ENCODE results near the gene BOC.

The BOC gene

DNA sequence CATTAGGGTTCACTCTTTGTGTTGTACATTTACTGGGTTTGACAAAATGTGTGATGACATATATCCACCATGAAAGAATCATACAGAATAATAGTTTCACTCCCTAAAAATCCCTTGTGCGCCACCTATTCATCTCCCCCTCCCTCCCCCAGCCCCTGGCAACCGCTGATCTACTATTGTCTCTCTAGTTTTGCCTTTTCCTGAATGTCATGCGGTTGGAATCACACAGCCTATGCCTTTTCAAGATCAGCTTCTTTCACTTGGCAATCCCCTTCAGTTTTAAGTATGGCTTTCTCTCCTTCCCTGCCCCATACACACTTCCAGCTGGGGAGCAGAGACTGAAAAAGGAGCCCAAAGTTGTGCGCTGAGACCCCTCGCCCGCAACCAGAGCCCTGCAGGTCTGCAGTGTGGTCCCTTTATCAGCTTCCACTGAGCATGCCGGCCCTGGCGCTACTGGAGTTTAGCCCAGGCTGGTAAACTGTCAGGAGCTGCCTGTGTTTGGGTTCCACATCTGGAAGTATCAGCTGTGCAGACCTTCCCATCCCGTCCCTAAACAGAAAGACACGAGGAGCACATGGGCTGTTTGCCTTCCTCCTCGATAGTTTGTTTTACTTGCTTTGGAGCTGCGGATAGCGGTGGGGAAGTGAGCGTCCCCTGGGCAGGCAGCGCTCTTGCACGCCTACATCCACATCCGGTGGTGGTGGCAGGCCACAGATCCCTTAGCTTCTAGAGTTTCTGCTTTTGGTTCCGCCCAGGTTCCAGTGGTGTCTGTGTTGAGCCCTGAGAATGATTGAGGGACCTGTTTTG is 12.3 kb downstream of the BOC start:
- no peak overlapping the region for H3K27ac ChIP-seq (ENCODE audit: insufficient read depth in 1 of 2, low read depth in 1 of 2, low read length in 2 of 2, poor library complexity in 1 of 2, severe bottlenecking in 2 of 2)
- 60% methylated on average over 14 of the region's 18 CpGs for WGBS (ENCODE audit: insufficient coverage)
- peak in 2 of 3 donors; percentile 82 to 83 for DNase-seq
- no peaks in the 10 kb centered on the region for H3K36me3 ChIP-seq (ENCODE audit: control insufficient read depth in 4 of 4, insufficient read depth in 4 of 4, low read length in 3 of 4)
- ChIA-PET POLR2A (no interaction called here), CTCF (interaction anchor here (0.8 to 1.3 kb wide), 3 partner anchors 9 to 30 kb away, joined by 3 to 4 read pairs (median 3); no protein-coding TSS in a partner anchor)
- no peaks in the 10 kb centered on the region for H3K9me3 ChIP-seq (ENCODE audit: control extremely low read depth in 1 of 5, control insufficient read depth in 4 of 5, insufficient read depth in 2 of 5, low read depth in 1 of 5, low read length in 4 of 5)
- H3K4me1 ChIP-seq (ENCODE audit: control extremely low read depth in 1 of 4, control insufficient read depth in 4 of 4, insufficient read depth in 4 of 4, low read length in 3 of 4), result peaks cover 0 to 53% (median 22%) of the 10 kb centered on the region in 4 experiments
- peak overlapping the region in 1 of 7 experiments; percentile 47 for H3K4me3 ChIP-seq (ENCODE audit: control insufficient read depth in 1 of 7, extremely low read depth in 1 of 7, insufficient read depth in 4 of 7, low read depth in 2 of 7, low read length in 6 of 7)
- H3K27me3 ChIP-seq (replicated peaks in 2 of 5; ENCODE audit: control insufficient read depth in 4 of 5, insufficient read depth in 5 of 5, low read length in 4 of 5), result no peaks in the 10 kb centered on the region

GRCh38 chr3:113225286-113225685 is 13.9 kb downstream of the BOC start:
- peaks cover 0 to 44% (median 22%) of the 10 kb centered on the region in 4 experiments for H3K4me1 ChIP-seq (ENCODE audit: control extremely low read depth in 1 of 4, control insufficient read depth in 4 of 4, insufficient read depth in 4 of 4, low read length in 3 of 4)
- WGBS (ENCODE audit: insufficient coverage), result 95% methylated on average over 2 of the region's 2 CpGs
- H3K36me3 ChIP-seq (ENCODE audit: control insufficient read depth in 4 of 4, insufficient read depth in 4 of 4, low read length in 3 of 4), result no peaks in the 10 kb centered on the region
- DNase-seq, result no peak
- no peaks in the 10 kb centered on the region for H3K27me3 ChIP-seq (replicated peaks in 2 of 5; ENCODE audit: control insufficient read depth in 4 of 5, insufficient read depth in 5 of 5, low read length in 4 of 5)
- no peak overlapping the region for H3K27ac ChIP-seq (ENCODE audit: insufficient read depth in 1 of 2, low read depth in 1 of 2, low read length in 2 of 2, poor library complexity in 1 of 2, severe bottlenecking in 2 of 2)
- POLR2A ChIA-PET, result no interaction called here
- H3K4me3 ChIP-seq (ENCODE audit: control insufficient read depth in 1 of 7, extremely low read depth in 1 of 7, insufficient read depth in 4 of 7, low read depth in 2 of 7, low read length in 6 of 7), result no peak overlapping the region
- no peaks in the 10 kb centered on the region for H3K9me3 ChIP-seq (ENCODE audit: control extremely low read depth in 1 of 5, control insufficient read depth in 4 of 5, insufficient read depth in 2 of 5, low read depth in 1 of 5, low read length in 4 of 5)
- CTCF ChIA-PET, result no interaction called here

GRCh38 chr3:113226491-113226890 is 15.1 kb downstream of the BOC start:
- 95% methylated on average over 3 of the region's 3 CpGs for whole genome bisulfite sequencing (ENCODE audit: insufficient coverage)
- no peak overlapping the region for H3K27ac ChIP-seq (ENCODE audit: insufficient read depth in 1 of 2, low read depth in 1 of 2, low read length in 2 of 2, poor library complexity in 1 of 2, severe bottlenecking in 2 of 2)
- DNase-seq, result no peak
- CTCF ChIA-PET, result no interaction called here
- no peaks in the 10 kb centered on the region for H3K36me3 ChIP-seq (ENCODE audit: control insufficient read depth in 4 of 4, insufficient read depth in 4 of 4, low read length in 3 of 4)
- H3K4me1 ChIP-seq (ENCODE audit: control extremely low read depth in 1 of 4, control insufficient read depth in 4 of 4, insufficient read depth in 4 of 4, low read length in 3 of 4), result peaks cover 0 to 37% (median 21%) of the 10 kb centered on the region in 4 experiments
- POLR2A ChIA-PET, result no interaction called here
- no peaks in the 10 kb centered on the region for H3K27me3 ChIP-seq (replicated peaks in 2 of 5; ENCODE audit: control insufficient read depth in 4 of 5, insufficient read depth in 5 of 5, low read length in 4 of 5)
- H3K9me3 ChIP-seq (ENCODE audit: control extremely low read depth in 1 of 5, control insufficient read depth in 4 of 5, insufficient read depth in 2 of 5, low read depth in 1 of 5, low read length in 4 of 5), result no peaks in the 10 kb centered on the region
- H3K4me3 ChIP-seq (ENCODE audit: control insufficient read depth in 1 of 7, extremely low read depth in 1 of 7, insufficient read depth in 4 of 7, low read depth in 2 of 7, low read length in 6 of 7), result no peak overlapping the region

DNA sequence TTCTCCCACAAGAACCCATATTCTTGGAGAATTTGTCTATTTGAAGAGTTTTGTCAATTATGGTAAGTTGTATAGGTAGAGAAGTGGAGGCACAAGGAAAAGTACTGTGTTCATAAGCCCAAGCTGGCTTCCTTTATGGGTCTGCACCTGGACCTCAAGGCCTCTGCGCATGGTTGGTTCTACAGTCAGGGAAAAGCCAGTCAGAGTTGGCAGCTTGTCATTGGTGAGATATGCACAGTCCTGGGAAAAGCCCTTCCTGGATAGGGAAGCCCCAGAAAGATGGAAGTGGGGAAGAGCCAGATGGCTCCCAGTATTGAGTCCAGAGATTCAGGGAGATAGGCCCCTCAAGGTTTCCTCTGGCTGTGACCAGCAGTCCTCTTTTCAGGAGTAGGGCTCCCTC is 15.8 kb downstream of the BOC start:
- Histone ChIP-seq H3K9me3 (ENCODE audit: control extremely low read depth in 1 of 5, control insufficient read depth in 4 of 5, insufficient read depth in 2 of 5, low read depth in 1 of 5, low read length in 4 of 5) (no peaks in the 10 kb centered on the region), H3K4me1 (ENCODE audit: control extremely low read depth in 1 of 4, control insufficient read depth in 4 of 4, insufficient read depth in 4 of 4, low read length in 3 of 4) (peaks cover 0 to 32% (median 18%) of the 10 kb centered on the region in 4 experiments), H3K36me3 (ENCODE audit: control insufficient read depth in 4 of 4, insufficient read depth in 4 of 4, low read length in 3 of 4) (no peaks in the 10 kb centered on the region), H3K27me3 (replicated peaks in 2 of 5; ENCODE audit: control insufficient read depth in 4 of 5, insufficient read depth in 5 of 5, low read length in 4 of 5) (no peaks in the 10 kb centered on the region), H3K4me3 (ENCODE audit: control insufficient read depth in 1 of 7, extremely low read depth in 1 of 7, insufficient read depth in 4 of 7, low read depth in 2 of 7, low read length in 6 of 7) (no peak overlapping the region), H3K27ac (ENCODE audit: insufficient read depth in 1 of 2, low read depth in 1 of 2, low read length in 2 of 2, poor library complexity in 1 of 2, severe bottlenecking in 2 of 2) (no peak overlapping the region)
- ChIA-PET CTCF (no interaction called here), POLR2A (no interaction called here)
- DNase-seq, result no peak
- WGBS (ENCODE audit: insufficient coverage), result 100% methylated on average over 1 of the region's 1 CpG

DNA sequence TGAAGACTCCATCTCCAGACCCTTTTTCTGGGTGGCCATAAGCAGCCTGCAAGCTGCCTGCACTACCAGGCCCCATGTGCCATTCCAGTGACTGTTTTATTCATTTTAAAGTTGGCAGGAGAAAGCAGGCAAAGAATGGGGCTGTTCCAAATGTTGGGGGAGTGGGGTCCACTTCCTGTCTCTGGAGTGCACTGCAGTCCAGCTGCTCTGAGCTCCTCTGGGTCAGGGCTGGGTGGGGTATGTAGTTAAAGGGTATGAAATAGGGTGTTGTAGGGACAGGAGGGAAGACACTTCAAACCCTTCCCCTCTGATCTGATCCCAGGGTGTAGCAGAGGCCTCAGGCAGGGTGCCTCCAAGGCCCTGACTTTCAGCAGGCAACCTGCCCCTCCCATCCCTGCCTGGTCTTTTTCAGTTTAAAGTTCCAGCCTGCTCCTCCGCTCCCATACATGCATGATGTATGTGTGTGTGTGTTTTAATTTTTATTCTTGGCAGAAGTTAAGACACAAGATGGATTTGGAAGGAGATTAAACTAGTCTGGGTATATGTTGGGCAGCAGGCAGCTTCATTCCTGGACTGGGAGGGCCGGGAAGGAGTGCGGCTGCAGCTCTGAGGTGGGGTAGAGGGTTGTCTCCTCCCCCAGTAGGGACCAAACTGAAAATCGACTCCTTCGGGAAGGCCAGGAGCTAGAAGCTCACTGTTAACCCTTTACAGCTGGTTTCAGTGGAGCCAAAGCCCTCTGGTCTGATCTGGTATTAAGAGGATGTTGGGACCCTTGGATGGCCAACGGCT is 17.3 kb downstream of the BOC start:
- POLR2A ChIA-PET, result no interaction called here
- CTCF ChIA-PET, result interaction anchor here (1.5 kb wide), 1 partner anchor 11 kb away, joined by 3 read pairs; no protein-coding TSS in a partner anchor
- no peak overlapping the region for H3K27ac ChIP-seq (ENCODE audit: insufficient read depth in 1 of 2, low read depth in 1 of 2, low read length in 2 of 2, poor library complexity in 1 of 2, severe bottlenecking in 2 of 2)
- no peak for DNase-seq
- H3K4me3 ChIP-seq (ENCODE audit: control insufficient read depth in 1 of 7, extremely low read depth in 1 of 7, insufficient read depth in 4 of 7, low read depth in 2 of 7, low read length in 6 of 7), result no peak overlapping the region
- peaks cover 0 to 16% (median 7%) of the 10 kb centered on the region in 4 experiments for H3K4me1 ChIP-seq (ENCODE audit: control extremely low read depth in 1 of 4, control insufficient read depth in 4 of 4, insufficient read depth in 4 of 4, low read length in 3 of 4)
- H3K9me3 ChIP-seq (ENCODE audit: control extremely low read depth in 1 of 5, control insufficient read depth in 4 of 5, insufficient read depth in 2 of 5, low read depth in 1 of 5, low read length in 4 of 5), result no peaks in the 10 kb centered on the region
- no peaks in the 10 kb centered on the region for H3K36me3 ChIP-seq (ENCODE audit: control insufficient read depth in 4 of 4, insufficient read depth in 4 of 4, low read length in 3 of 4)
- WGBS (ENCODE audit: insufficient coverage), result 98% methylated on average over 4 of the region's 6 CpGs
- H3K27me3 ChIP-seq (replicated peaks in 2 of 5; ENCODE audit: control insufficient read depth in 4 of 5, insufficient read depth in 5 of 5, low read length in 4 of 5), result no peaks in the 10 kb centered on the region

DNA sequence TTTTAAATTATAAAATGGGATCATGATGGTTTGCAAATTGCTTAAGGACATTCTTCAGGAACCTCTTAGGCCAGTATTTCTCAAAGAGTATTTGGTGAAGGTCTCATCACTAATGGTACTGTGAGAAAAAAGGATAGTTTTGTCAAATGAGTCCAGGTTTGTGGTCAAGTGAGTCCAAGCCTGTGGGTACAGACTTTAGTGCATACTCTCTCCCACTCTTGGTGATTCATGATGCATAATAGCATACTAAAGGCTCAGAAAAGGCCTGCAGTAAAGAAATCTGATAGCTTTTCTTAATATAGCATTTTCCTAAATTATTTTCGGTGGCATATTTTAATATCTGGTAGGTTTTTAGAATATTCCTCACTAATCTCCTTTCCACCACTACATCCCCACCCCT is 20.0 kb downstream of the BOC start:
- ChIA-PET CTCF (interaction anchor here (0.7 kb wide), 1 partner anchor 13 kb away, joined by 3 read pairs; no protein-coding TSS in a partner anchor), POLR2A (no interaction called here)
- H3K9me3 ChIP-seq (ENCODE audit: control extremely low read depth in 1 of 5, control insufficient read depth in 4 of 5, insufficient read depth in 2 of 5, low read depth in 1 of 5, low read length in 4 of 5), result no peaks in the 10 kb centered on the region
- H3K27me3 ChIP-seq (replicated peaks in 2 of 5; ENCODE audit: control insufficient read depth in 4 of 5, insufficient read depth in 5 of 5, low read length in 4 of 5), result no peaks in the 10 kb centered on the region
- no peaks in the 10 kb centered on the region for H3K36me3 ChIP-seq (ENCODE audit: control insufficient read depth in 4 of 4, insufficient read depth in 4 of 4, low read length in 3 of 4)
- H3K4me3 ChIP-seq (ENCODE audit: control insufficient read depth in 1 of 7, extremely low read depth in 1 of 7, insufficient read depth in 4 of 7, low read depth in 2 of 7, low read length in 6 of 7), result no peak overlapping the region
- no peak overlapping the region for H3K27ac ChIP-seq (ENCODE audit: insufficient read depth in 1 of 2, low read depth in 1 of 2, low read length in 2 of 2, poor library complexity in 1 of 2, severe bottlenecking in 2 of 2)
- H3K4me1 ChIP-seq (ENCODE audit: control extremely low read depth in 1 of 4, control insufficient read depth in 4 of 4, insufficient read depth in 4 of 4, low read length in 3 of 4), result peaks cover 0 to 4% (median 0%) of the 10 kb centered on the region in 4 experiments
- DNase-seq, result no peak
- WGBS (ENCODE audit: insufficient coverage), result no CpG with 5 or more reads among the region's 1 CpG

DNA sequence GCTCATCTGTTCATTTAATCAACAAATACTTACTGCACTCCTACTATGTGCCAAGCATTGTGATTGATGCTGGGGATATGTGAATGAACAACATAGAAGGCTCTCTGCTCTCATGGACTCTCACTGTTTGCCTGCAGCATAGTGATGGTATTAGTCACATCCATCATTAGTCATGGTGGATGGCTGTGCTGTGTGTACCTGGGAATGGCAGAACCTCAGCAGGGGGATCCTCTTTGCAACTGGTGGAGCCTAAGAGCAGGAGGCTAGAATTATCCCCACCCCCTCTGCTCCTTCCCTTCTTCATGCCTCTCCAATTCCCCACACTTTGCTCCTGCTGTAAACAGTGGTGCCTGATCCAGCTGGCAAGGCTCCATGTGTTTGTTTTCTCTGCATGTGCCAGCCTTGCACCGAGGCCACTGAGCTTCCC is 20.5 kb downstream of the BOC start:
- ChIA-PET POLR2A (no interaction called here), CTCF (interaction anchor here (0.7 kb wide), 1 partner anchor 13 kb away, joined by 3 read pairs; no protein-coding TSS in a partner anchor)
- H3K9me3 ChIP-seq (ENCODE audit: control extremely low read depth in 1 of 5, control insufficient read depth in 4 of 5, insufficient read depth in 2 of 5, low read depth in 1 of 5, low read length in 4 of 5), result no peaks in the 10 kb centered on the region
- no peak overlapping the region for H3K4me3 ChIP-seq (ENCODE audit: control insufficient read depth in 1 of 7, extremely low read depth in 1 of 7, insufficient read depth in 4 of 7, low read depth in 2 of 7, low read length in 6 of 7)
- no peak for DNase-seq
- no peaks in the 10 kb centered on the region for H3K36me3 ChIP-seq (ENCODE audit: control insufficient read depth in 4 of 4, insufficient read depth in 4 of 4, low read length in 3 of 4)
- H3K27me3 ChIP-seq (replicated peaks in 2 of 5; ENCODE audit: control insufficient read depth in 4 of 5, insufficient read depth in 5 of 5, low read length in 4 of 5), result no peaks in the 10 kb centered on the region
- WGBS (ENCODE audit: insufficient coverage), result 100% methylated on average over 1 of the region's 1 CpG
- H3K4me1 ChIP-seq (ENCODE audit: control extremely low read depth in 1 of 4, control insufficient read depth in 4 of 4, insufficient read depth in 4 of 4, low read length in 3 of 4), result peaks cover 0 to 4% (median 0%) of the 10 kb centered on the region in 4 experiments
- H3K27ac ChIP-seq (ENCODE audit: insufficient read depth in 1 of 2, low read depth in 1 of 2, low read length in 2 of 2, poor library complexity in 1 of 2, severe bottlenecking in 2 of 2), result no peak overlapping the region

All from common myeloid progenitor, CD34-positive (primary cell).